Neuronal stem cell (in vitro differentiated cells): ENCODE measurements around the gene C11orf97.
"Not testable (repeated sequence)": the region's sequence is repeated elsewhere in the genome, so short reads cannot be mapped to it uniquely, and the experiment has no call there.

ENCODE experiments used
- DNase-seq: peaks from one replicate; pipeline ENCODE4 v3.0.0-alpha.2; 2013; ENCODE audit warnings: low spot score
- H2AFZ ChIP-seq: one replicate; pipeline ENCODE4 v1.6.1; 2013; ENCODE audit warnings: mild to moderate bottlenecking, low read length, inconsistent platforms
- H2AK5ac ChIP-seq: 2 replicates; pipeline ENCODE4 v1.6.1; 2013; ENCODE audit warnings: low read depth, mild to moderate bottlenecking, inconsistent platforms, low read length, moderate library complexity, mixed read lengths
- H2BK120ac ChIP-seq: 2 replicates; pipeline ENCODE4 v1.6.1; 2013; ENCODE audit warnings: low read depth, mild to moderate bottlenecking, inconsistent platforms, low read length, moderate library complexity, mixed read lengths
- H2BK12ac ChIP-seq: one replicate; pipeline ENCODE4 v1.6.1; 2013; ENCODE audit warnings: low read length, inconsistent platforms
- H2BK15ac ChIP-seq: 2 replicates; pipeline ENCODE4 v1.6.1; 2013; ENCODE audit warnings: mild to moderate bottlenecking, low read length, inconsistent platforms, mixed read lengths
- H2BK5ac ChIP-seq: one replicate; pipeline ENCODE4 v1.6.1; 2013; ENCODE audit warnings: inconsistent platforms, mild to moderate bottlenecking, low read length, moderate library complexity
- H3K14ac ChIP-seq: one replicate; pipeline ENCODE4 v1.6.1; 2013; ENCODE audit warnings: low read length, inconsistent platforms
- H3K18ac ChIP-seq: 2 replicates; pipeline ENCODE4 v1.6.1; 2013; ENCODE audit warnings: low read length, inconsistent platforms
- H3K23ac ChIP-seq: 2 replicates; pipeline ENCODE4 v1.6.1; 2013; ENCODE audit warnings: low read depth, mild to moderate bottlenecking, mixed read lengths, low read length, inconsistent platforms; ENCODE audit not compliant: poor library complexity
- H3K27ac ChIP-seq: replicated peaks from 3 replicates; pipeline ENCODE4 v1.5.1; 2013; ENCODE audit warnings: low read length, inconsistent platforms
- H3K27me3 ChIP-seq, 3 experiments: 2 replicates each; pipeline ENCODE4 v1.6.1; 2013; ENCODE audit warnings: low read length in 3 of 3, mild to moderate bottlenecking in 2 of 3, inconsistent platforms in 1 of 3, low read depth in 1 of 3, mixed read lengths in 1 of 3, moderate library complexity in 1 of 3; ENCODE audit not compliant: control insufficient read depth in 3 of 3, insufficient read depth in 3 of 3
- H3K36me3 ChIP-seq, 2 donors: replicated peaks in 1 of 2; 2 replicates each; pipeline ENCODE4 v1.6.1; 2013; ENCODE audit warnings: low read length in 2 of 2; ENCODE audit not compliant: control insufficient read depth in 2 of 2, insufficient read depth in 2 of 2
- H3K4ac ChIP-seq: 2 replicates; pipeline ENCODE4 v1.6.1; 2013; ENCODE audit warnings: inconsistent platforms, mild to moderate bottlenecking, low read length, moderate library complexity
- H3K4me1 ChIP-seq, 2 donors: 1 replicate in 1 of 2; 2 replicates in 1 of 2; pipeline ENCODE4 v1.6.1; 2013; ENCODE audit warnings: low read length in 2 of 2, low read depth in 1 of 2; ENCODE audit not compliant: control insufficient read depth in 2 of 2, insufficient read depth in 1 of 2
- H3K4me2 ChIP-seq: one replicate; pipeline ENCODE4 v1.6.1; 2013; ENCODE audit warnings: mild to moderate bottlenecking, low read length, inconsistent platforms; ENCODE audit not compliant: insufficient read depth, poor library complexity, severe bottlenecking
- H3K4me3 ChIP-seq, 2 donors: 2 replicates each; pipeline ENCODE4 v1.5.1; 2013; ENCODE audit warnings: low read length in 2 of 2, mild to moderate bottlenecking in 2 of 2, inconsistent platforms in 1 of 2, moderate library complexity in 1 of 2
- H3K79me1 ChIP-seq: one replicate; pipeline ENCODE4 v1.6.1; 2013; ENCODE audit warnings: low read depth, mild to moderate bottlenecking, inconsistent platforms, low read length, moderate library complexity
- H3K9ac ChIP-seq: one replicate; pipeline ENCODE4 v1.6.1; 2013; ENCODE audit warnings: mild to moderate bottlenecking, low read depth, low read length, inconsistent platforms; ENCODE audit not compliant: poor library complexity
- H3K9me3 ChIP-seq, 2 donors: replicated peaks in 1 of 2; 2 replicates each; pipeline versions ENCODE3 to v1.6.1; 2013; ENCODE audit warnings: low read length in 2 of 2, mild to moderate bottlenecking in 2 of 2, inconsistent platforms in 1 of 2, low read depth in 1 of 2, mixed read lengths in 1 of 2, moderate library complexity in 1 of 2; ENCODE audit not compliant: control insufficient read depth in 2 of 2, insufficient read depth in 1 of 2
- H4K8ac ChIP-seq: one replicate; pipeline ENCODE4 v1.6.1; 2013; ENCODE audit warnings: low read depth, mild to moderate bottlenecking, inconsistent platforms, low read length, moderate library complexity
- H4K91ac ChIP-seq: one replicate; pipeline ENCODE4 v1.6.1; 2013; ENCODE audit warnings: low read length, low read depth, mild to moderate bottlenecking, inconsistent platforms; ENCODE audit not compliant: poor library complexity
- WGBS, 2 donors: extraction: QIAGEN DNeasy Blood & Tissue Kit; methylation state at CpG; one replicate each; pipeline ENCODE4 v1.1.7; 2013; ENCODE audit warnings: missing lambda C conversion rate in 2 of 2, mixed read lengths in 1 of 2; ENCODE audit not compliant: insufficient read length in 2 of 2, insufficient replicate concordance in 1 of 2; ENCODE audit errors: extremely low coverage in 2 of 2; 5-methylcytosine and 5-hydroxymethylcytosine counted together

Gene C11orf97

DNA sequence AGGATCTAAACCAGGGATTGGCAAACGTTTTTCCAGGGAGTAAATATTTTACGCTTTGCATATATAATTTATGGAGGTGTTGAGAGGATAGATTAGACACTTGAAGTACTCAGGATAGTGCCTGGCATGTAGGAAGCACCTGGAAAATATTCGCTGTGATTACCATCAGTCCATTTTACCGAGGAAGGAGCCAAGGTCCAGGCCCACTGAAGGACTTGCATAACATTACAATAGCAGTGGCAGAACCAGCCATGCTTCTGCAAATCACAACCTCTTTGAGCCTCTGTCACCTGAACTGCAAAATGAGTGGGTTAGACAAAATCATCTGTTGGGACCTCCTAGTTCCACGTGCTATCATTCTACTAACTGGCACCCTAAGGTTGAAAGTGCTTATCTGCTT is 36.9 kb downstream of the C11orf97 start:
- H4K8ac ChIP-seq: no peak overlapping the region
- H3K23ac ChIP-seq: no peak overlapping the region
- H3K4me1 ChIP-seq: peaks cover 0 to 2% of the 10 kb centered on the region in 2 donors
- no peak overlapping the region for H3K4ac ChIP-seq
- H2AFZ ChIP-seq: no peak overlapping the region
- H2AK5ac ChIP-seq: no peak overlapping the region
- no peaks in the 10 kb centered on the region for H3K36me3 ChIP-seq
- H3K18ac ChIP-seq: no peak overlapping the region
- H3K4me3 ChIP-seq: no peak overlapping the region
- H3K27me3 ChIP-seq: peaks cover 8 to 45% (median 20%) of the 10 kb centered on the region in 3 experiments
- no peak for DNase-seq
- WGBS, 2 donors: no CpG with 5 or more reads among the region's 5 CpGs
- H2BK12ac ChIP-seq: no peak overlapping the region
- no peak overlapping the region for H2BK5ac ChIP-seq
- H3K79me1 ChIP-seq: no peaks in the 10 kb centered on the region
- no peak overlapping the region for H4K91ac ChIP-seq
- H2BK15ac ChIP-seq: no peak overlapping the region
- H3K9ac ChIP-seq: no peak overlapping the region
- H3K14ac ChIP-seq: no peak overlapping the region
- no peak overlapping the region for H2BK120ac ChIP-seq
- no peak overlapping the region for H3K4me2 ChIP-seq
- H3K9me3 ChIP-seq: peaks cover 0 to 6% of the 10 kb centered on the region in 2 donors
- no peak overlapping the region for H3K27ac ChIP-seq

DNA sequence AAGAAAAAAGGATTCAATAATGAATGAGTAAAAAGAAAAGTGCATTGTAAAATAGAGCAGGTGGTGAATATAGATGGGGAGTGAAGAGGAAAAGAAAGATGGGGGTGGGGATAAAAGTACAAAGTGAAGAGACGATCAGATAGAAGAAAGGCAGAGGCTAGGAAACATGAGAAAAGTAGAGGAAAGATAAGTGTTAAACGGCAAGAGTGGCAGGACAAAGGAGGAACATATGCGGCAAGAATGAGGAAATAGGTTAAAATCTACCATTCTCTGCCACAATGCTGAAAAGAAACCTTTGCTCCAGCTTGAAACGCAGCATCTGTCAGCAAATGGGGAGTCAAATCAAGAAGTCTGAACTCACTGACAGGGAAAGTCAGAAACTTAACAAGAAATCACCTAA is 38.3 kb downstream of the C11orf97 start:
- Histone ChIP-seq H4K91ac (no peak overlapping the region), H4K8ac (no peak overlapping the region)
- 100% methylated on average over 1 of the region's 4 CpGs; no CpG with 5 or more reads in 1 of the 2 donors for WGBS, 2 donors

DNA sequence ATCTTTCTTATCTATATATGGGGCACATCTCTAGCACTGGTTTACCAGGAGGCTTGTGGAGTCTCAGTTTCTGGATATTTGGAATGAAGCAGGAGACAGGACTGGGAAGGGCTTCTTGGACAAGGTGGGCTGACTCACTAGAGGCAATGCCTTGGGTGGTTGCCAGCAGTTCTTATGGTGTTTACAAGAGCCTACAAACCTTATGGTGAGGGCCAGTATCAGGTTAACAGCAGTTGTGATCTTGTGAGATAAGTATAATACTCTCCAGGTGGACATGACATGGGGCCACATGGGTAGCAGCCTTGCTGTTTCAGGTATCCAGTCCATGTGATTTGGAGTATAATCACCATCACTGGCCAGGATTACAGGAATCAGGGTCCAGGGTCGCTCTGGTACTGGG is 41.7 kb downstream of the C11orf97 start:
- Histone ChIP-seq H3K23ac (no peak overlapping the region), H3K4me1 (no peaks in the 10 kb centered on the region), H4K91ac (no peak overlapping the region), H3K18ac (no peak overlapping the region), H2BK12ac (no peak overlapping the region), H2BK120ac (no peak overlapping the region), H3K9ac (no peak overlapping the region), H2AFZ (no peak overlapping the region), H2BK5ac (no peak overlapping the region), H3K9me3 (no peaks in the 10 kb centered on the region), H3K27ac (no peak overlapping the region), H3K4ac (no peak overlapping the region), H3K14ac (no peak overlapping the region), H2BK15ac (no peak overlapping the region), H3K4me3 (no peak overlapping the region), H2AK5ac (no peak overlapping the region), H3K4me2 (no peak overlapping the region), H3K79me1 (no peaks in the 10 kb centered on the region), H3K27me3 (peaks cover 0 to 9% (median 0%) of the 10 kb centered on the region in 3 experiments), H3K36me3 (no peaks in the 10 kb centered on the region), H4K8ac (no peak overlapping the region)
- no CpG with 5 or more reads among the region's 1 CpG for WGBS, 2 donors
- DNase-seq: no peak

More for the DNA sequence above, 38.3 kb downstream of the C11orf97 start:
- Histone ChIP-seq H3K18ac (no peak overlapping the region), H3K4me1 (no peaks in the 10 kb centered on the region), H3K4me3 (no peak overlapping the region), H3K27me3 (peaks cover 0 to 32% (median 7%) of the 10 kb centered on the region in 3 experiments), H3K79me1 (no peaks in the 10 kb centered on the region), H2BK15ac (no peak overlapping the region), H2BK120ac (no peak overlapping the region), H2BK5ac (no peak overlapping the region), H3K23ac (no peak overlapping the region), H3K14ac (no peak overlapping the region), H2AFZ (no peak overlapping the region), H2AK5ac (no peak overlapping the region), H3K36me3 (no peaks in the 10 kb centered on the region), H3K9ac (no peak overlapping the region), H3K27ac (no peak overlapping the region), H3K4ac (no peak overlapping the region), H2BK12ac (no peak overlapping the region), H3K4me2 (no peak overlapping the region), H3K9me3 (no peaks in the 10 kb centered on the region)
- DNase-seq: no peak

DNA sequence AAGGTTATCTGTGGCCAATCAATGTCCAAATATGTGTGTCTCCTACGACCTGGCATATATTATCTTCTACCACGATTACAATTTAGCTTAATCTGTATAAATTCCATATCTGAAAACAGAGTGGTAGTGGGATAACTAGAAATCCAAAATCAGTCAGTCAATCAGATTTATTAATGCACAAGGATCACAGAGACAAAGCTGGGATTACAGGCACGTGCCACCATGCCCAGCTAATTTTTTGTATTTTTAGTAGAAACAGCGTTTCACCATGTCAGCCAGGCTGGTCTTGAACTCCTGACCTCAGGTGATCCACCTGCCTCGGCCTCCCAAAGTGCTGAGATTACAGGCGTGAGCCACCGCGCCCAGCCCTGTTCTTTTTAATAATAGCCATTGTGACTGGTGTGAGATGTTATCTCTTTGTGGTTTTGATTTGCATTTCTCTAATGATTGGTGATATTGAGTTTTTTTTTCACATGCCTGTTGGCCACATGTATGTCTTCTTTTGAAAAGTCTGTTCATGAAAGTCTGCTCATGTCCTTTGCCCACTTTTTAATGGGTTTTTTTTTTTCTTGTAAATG is 43.6 kb downstream of the C11orf97 start:
- H3K27ac ChIP-seq, H2BK15ac ChIP-seq, H3K9me3 ChIP-seq, H3K4me2 ChIP-seq, H2BK5ac ChIP-seq, H3K4me1 ChIP-seq, H3K4me3 ChIP-seq, H3K36me3 ChIP-seq, H3K9ac ChIP-seq, H4K91ac ChIP-seq, H3K27me3 ChIP-seq, H3K18ac ChIP-seq, H2BK120ac ChIP-seq, H2BK12ac ChIP-seq, H3K4ac ChIP-seq, H2AK5ac ChIP-seq, H2AFZ ChIP-seq, H4K8ac ChIP-seq, H3K14ac ChIP-seq, H3K23ac ChIP-seq, H3K79me1 ChIP-seq, DNase-seq: not testable (repeated sequence)
- no CpG with 5 or more reads among the region's 8 CpGs for WGBS, 2 donors
